Nephron (organoid): ENCODE results near the gene RREB1.
"Not testable (repeated sequence)": the region's sequence is repeated elsewhere in the genome, so short reads cannot be mapped to it uniquely, and the experiment has no call there.

Experiments used
- H3K27ac Mint-ChIP-seq, 3 experiments: 2 replicates each; pipeline ENCODE4 v1.8.0; 2020; ENCODE audit warnings: mixed read lengths in 3 of 3, mild to moderate bottlenecking in 2 of 3, moderate library complexity in 1 of 3
- H3K27me3 Mint-ChIP-seq: 2 replicates; pipeline ENCODE4 v1.8.0; 2021; ENCODE audit warnings: low read depth, mild to moderate bottlenecking, moderate library complexity, mixed read lengths
- H3K36me3 Mint-ChIP-seq: 2 replicates; pipeline ENCODE4 v1.8.0; 2020; ENCODE audit warnings: low read depth, mixed read lengths
- H3K4me1 Mint-ChIP-seq: 2 replicates; pipeline ENCODE4 v1.8.0; 2020; ENCODE audit warnings: mixed read lengths
- H3K4me3 Mint-ChIP-seq, 3 experiments: 2 replicates each; pipeline ENCODE4 v1.8.0; 2020; ENCODE audit warnings: mild to moderate bottlenecking in 3 of 3, mixed read lengths in 3 of 3, moderate library complexity in 2 of 3
- H3K9me3 Mint-ChIP-seq: 2 replicates; pipeline ENCODE4 v1.8.0; 2020; ENCODE audit warnings: mixed read lengths
- TF ChIP-seq, protein P1 (sequence below), 3 experiments: fragments of 200-600 bp; sonication (generic); IDR thresholded peaks; one replicate each; pipeline ENCODE4 v1.5.0; 2021; ENCODE audit warnings: antibody characterized with exemption in 3 of 3; ENCODE audit not compliant: unreplicated experiment in 3 of 3

The RREB1 gene

DNA sequence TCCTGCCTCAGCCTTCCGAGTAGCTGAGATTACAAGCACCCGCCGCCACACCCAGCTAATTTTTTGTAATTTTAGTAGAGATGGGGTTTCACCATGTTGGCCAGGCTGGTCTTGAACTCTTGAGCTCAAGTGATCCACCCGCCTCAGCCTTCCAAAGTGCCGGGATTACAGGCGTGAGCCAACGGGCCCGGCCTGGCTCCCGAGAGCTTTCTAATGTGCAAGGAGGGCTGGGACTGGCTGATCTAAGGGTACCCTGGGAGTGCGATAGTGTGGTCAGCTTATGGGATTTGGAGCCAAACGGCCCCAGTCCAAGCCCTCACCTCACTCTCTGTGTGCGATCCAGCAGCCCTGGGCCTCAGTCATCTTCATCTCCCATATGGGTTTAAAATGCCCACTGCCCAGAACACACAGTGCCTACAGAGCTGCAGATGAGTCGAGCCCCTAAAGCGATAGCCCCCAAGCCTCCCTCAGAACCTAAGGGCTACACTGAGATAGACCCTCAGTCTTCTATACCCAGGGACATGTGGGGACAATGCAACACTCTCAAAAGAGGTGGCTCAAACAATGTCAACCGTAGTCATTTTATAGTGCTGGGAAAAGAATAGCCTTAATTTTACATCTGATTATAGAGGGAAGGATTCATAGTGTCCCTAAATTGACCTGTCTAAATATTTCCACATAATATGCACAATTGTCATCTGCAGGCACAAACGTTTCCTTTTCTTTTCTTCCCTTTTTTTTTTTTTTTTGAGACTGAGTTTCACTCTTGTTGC is 155.2 kb downstream of the RREB1 start:
- TF ChIP-seq, protein P1, sequence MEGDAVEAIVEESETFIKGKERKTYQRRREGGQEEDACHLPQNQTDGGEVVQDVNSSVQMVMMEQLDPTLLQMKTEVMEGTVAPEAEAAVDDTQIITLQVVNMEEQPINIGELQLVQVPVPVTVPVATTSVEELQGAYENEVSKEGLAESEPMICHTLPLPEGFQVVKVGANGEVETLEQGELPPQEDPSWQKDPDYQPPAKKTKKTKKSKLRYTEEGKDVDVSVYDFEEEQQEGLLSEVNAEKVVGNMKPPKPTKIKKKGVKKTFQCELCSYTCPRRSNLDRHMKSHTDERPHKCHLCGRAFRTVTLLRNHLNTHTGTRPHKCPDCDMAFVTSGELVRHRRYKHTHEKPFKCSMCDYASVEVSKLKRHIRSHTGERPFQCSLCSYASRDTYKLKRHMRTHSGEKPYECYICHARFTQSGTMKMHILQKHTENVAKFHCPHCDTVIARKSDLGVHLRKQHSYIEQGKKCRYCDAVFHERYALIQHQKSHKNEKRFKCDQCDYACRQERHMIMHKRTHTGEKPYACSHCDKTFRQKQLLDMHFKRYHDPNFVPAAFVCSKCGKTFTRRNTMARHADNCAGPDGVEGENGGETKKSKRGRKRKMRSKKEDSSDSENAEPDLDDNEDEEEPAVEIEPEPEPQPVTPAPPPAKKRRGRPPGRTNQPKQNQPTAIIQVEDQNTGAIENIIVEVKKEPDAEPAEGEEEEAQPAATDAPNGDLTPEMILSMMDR (IDR thresholded peaks at IDR 0.05; ENCODE audit: unreplicated experiment in 3 of 3): no peak
- Mint-ChIP-seq H3K4me3 (peak overlapping the region; percentile 88 to 97 (median 89)), H3K36me3 (no peaks in the 10 kb centered on the region), H3K27ac (peak overlapping the region in 2 of 3 experiments; percentile 52 to 83), H3K9me3 (no peaks in the 10 kb centered on the region), H3K4me1 (peaks cover 37% of the 10 kb centered on the region), H3K27me3 (peaks cover 6% of the 10 kb centered on the region)

DNA sequence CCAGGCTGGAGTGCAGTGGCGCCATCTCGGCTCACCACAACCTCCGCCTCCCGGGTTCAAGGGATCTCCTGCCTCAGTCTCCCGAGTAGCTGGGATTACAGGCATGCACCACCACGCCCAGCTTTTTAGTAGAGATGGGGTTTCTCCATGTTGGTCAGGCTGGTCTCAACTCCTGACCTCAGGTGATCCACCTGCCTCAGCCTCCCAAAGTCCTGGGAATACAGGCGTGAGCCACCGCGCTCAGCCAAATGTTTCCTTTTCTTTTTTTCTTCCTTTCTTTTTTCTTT is 155.7 kb downstream of the RREB1 start:
- H3K9me3 Mint-ChIP-seq, H3K27ac Mint-ChIP-seq, H3K27me3 Mint-ChIP-seq, H3K36me3 Mint-ChIP-seq: not testable (repeated sequence)
- Mint-ChIP-seq H3K4me3 (peak overlapping the region in 1 of 3 experiments; percentile 17), H3K4me1 (peaks cover 40% of the 10 kb centered on the region)

DNA sequence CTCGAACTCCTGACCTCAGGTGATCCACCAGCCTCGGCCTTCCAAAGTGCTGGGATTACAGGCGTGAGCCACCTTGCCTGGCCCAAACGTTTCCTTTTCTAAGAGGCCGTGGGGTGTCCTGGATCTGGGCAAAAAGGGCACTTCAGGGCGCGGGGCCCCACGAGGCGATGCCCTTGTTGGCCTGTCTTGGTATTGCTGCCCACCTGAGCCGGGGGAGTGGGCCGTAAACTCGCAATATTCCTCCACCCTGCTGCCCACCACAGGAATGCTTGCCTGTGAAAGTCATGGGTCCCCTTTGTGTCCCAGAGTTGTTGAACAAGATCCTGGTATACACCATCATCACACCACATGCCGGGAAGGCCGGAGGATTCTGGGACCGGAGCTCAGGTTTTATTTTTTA is 156.3 kb downstream of the RREB1 start:
- Mint-ChIP-seq H3K27me3 (peaks cover 6% of the 10 kb centered on the region), H3K4me1 (peaks cover 35% of the 10 kb centered on the region), H3K36me3 (no peaks in the 10 kb centered on the region), H3K4me3 (no peak overlapping the region), H3K9me3 (no peaks in the 10 kb centered on the region), H3K27ac (no peak overlapping the region)
- TF ChIP-seq, protein P1 (IDR thresholded peaks at IDR 0.05; ENCODE audit: unreplicated experiment in 3 of 3): no peak

DNA sequence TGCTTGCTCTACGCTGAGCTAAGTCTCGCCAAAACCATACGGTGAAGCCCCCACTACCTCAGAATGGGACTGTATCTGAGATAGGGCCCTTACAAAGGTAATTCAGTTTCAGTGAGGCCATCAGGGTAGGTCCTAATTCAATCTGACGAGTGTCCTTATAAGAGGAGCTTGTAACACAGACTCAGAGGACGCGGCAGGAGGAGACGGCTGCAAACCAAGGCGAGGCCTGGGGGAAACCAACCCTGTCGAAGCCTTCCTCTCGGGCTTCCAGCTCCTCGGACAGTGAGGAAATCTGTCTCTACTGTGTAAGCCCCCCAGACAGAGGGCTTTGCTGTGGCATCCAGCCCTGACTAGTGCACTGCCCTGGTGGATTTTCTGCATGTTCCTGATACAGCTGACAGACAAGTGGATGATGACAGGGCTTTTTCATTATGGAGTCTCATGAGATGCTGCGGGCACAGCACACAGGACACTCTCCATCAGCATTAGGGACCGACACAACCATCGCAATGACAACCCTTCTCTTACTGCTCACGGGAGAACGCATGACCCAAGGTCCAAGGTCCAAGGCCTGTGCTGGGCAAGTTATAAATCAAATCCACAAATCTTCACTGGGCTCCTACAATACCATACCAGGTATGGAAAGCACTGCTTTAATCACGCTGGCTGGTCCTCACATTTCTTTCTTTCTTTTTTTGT is 157.1 kb downstream of the RREB1 start:
- peaks cover 34% of the 10 kb centered on the region for H3K4me1 Mint-ChIP-seq
- no peak overlapping the region for H3K4me3 Mint-ChIP-seq
- no peaks in the 10 kb centered on the region for H3K36me3 Mint-ChIP-seq
- peak overlapping the region in 1 of 3 experiments; percentile 1 for H3K27ac Mint-ChIP-seq
- no peaks in the 10 kb centered on the region for H3K9me3 Mint-ChIP-seq
- TF ChIP-seq, protein P1 (IDR thresholded peaks at IDR 0.05; ENCODE audit: unreplicated experiment in 3 of 3): no peak
- peaks cover 6% of the 10 kb centered on the region for H3K27me3 Mint-ChIP-seq

DNA sequence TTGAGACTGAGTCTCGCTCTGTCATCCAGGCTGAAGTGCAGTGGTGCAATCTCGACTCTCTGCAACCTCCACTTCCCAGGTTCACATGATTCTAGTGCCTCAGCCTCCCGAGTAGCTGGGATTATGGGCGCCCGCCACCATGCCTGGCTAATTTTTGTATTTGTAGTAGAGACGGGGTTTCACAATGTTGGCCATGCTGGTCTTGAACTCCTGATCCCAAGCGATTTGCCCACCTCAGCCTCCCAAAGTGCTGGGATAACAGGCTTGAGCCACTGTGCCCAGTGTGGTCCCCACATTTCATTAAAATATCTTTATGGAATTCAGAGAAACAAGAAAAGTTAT is 157.6 kb downstream of the RREB1 start:
- peak overlapping the region in 1 of 3 experiments; percentile 1 for H3K27ac Mint-ChIP-seq
- H3K36me3 Mint-ChIP-seq, H3K9me3 Mint-ChIP-seq, H3K27me3 Mint-ChIP-seq, H3K4me3 Mint-ChIP-seq: not testable (repeated sequence)
- peaks cover 35% of the 10 kb centered on the region for H3K4me1 Mint-ChIP-seq

DNA sequence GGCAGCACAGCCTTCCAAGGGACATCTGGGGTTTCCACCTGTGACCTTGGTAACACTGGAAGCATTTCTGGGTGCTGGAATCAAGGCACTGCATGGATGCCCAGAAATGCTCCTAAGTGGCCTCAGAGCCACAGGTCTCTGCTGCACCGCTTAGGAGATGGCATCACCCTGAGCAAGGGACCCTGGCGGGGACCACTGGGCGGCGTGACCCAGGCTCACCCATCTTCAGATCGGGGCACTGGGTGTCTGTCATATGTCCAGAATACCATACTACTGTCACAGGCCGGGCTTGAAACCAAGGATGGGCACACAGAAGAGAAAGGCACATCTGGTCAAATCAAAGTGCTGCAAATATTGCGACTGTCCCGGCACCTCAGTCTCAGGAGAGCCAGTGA is 159.3 kb downstream of the RREB1 start:
- no peak overlapping the region for H3K4me3 Mint-ChIP-seq

More for the DNA sequence above, 159.3 kb downstream of the RREB1 start:
- H3K36me3 Mint-ChIP-seq: no peaks in the 10 kb centered on the region
- no peak overlapping the region for H3K27ac Mint-ChIP-seq
- no peaks in the 10 kb centered on the region for H3K9me3 Mint-ChIP-seq
- TF ChIP-seq, protein P1 (IDR thresholded peaks at IDR 0.05; ENCODE audit: unreplicated experiment in 3 of 3): no peak
- H3K4me1 Mint-ChIP-seq: peaks cover 22% of the 10 kb centered on the region
- H3K27me3 Mint-ChIP-seq: no peaks in the 10 kb centered on the region
